H9 (cell line): ENCODE results near the gene KSR1. TPM values are rescaled to one million over a fixed set of nuclear protein-coding genes. Genes with fewer than 3 reads are reported as not detected.

Source experiments
- DNase-seq: peaks from one replicate; pipeline ENCODE4 v3.0.0-alpha.2; 2017
- H2AFZ ChIP-seq: one replicate; pipeline ENCODE4 v1.6.1; 2013; ENCODE audit warnings: mild to moderate bottlenecking, low read length, control low read depth, moderate library complexity
- H2AK5ac ChIP-seq: 2 replicates; pipeline ENCODE4 v1.6.1; 2013; ENCODE audit warnings: low read length, control low read depth, mixed read lengths; ENCODE audit not compliant: insufficient read length
- H2BK120ac ChIP-seq: one replicate; pipeline ENCODE4 v1.6.1; 2013; ENCODE audit warnings: low read depth, mild to moderate bottlenecking, low read length, control low read depth, inconsistent platforms; ENCODE audit not compliant: poor library complexity, severe bottlenecking
- H2BK12ac ChIP-seq: 2 replicates; pipeline ENCODE4 v1.6.1; 2013; ENCODE audit warnings: low read length, control low read depth, mixed read lengths, low read depth; ENCODE audit not compliant: insufficient read length
- H2BK15ac ChIP-seq: 2 replicates; pipeline ENCODE4 v1.6.1; 2013; ENCODE audit warnings: low read depth, low read length, control low read depth
- H2BK20ac ChIP-seq: one replicate; pipeline ENCODE4 v1.6.1; 2013; ENCODE audit warnings: low read depth, mild to moderate bottlenecking, low read length, control low read depth, inconsistent platforms; ENCODE audit not compliant: poor library complexity, severe bottlenecking
- H2BK5ac ChIP-seq: 2 replicates; pipeline ENCODE4 v1.6.1; 2013; ENCODE audit warnings: low read length, control low read depth, mixed read lengths; ENCODE audit not compliant: insufficient read length
- H3K14ac ChIP-seq: 2 replicates; pipeline ENCODE4 v1.6.1; 2013; ENCODE audit warnings: low read length, control low read depth; ENCODE audit not compliant: insufficient read depth
- H3K18ac ChIP-seq: 2 replicates; pipeline ENCODE4 v1.6.1; 2013; ENCODE audit warnings: low read depth, mild to moderate bottlenecking, mixed read lengths, low read length, control low read depth; ENCODE audit not compliant: insufficient read length
- H3K23ac ChIP-seq: 2 replicates; pipeline ENCODE4 v1.6.1; 2013; ENCODE audit warnings: low read length, control low read depth, mixed read lengths, low read depth; ENCODE audit not compliant: insufficient read length
- H3K23me2 ChIP-seq: 2 replicates; pipeline ENCODE4 v1.6.1; 2013; ENCODE audit warnings: low read depth, mild to moderate bottlenecking, mixed read lengths, low read length, control low read depth; ENCODE audit not compliant: insufficient read length, poor library complexity, severe bottlenecking
- H3K27ac ChIP-seq: 2 replicates; pipeline ENCODE4 v1.5.1; 2013; ENCODE audit warnings: low read length, control low read depth, mixed read lengths, low read depth; ENCODE audit not compliant: insufficient read length
- H3K27me3 ChIP-seq: 2 replicates; pipeline ENCODE4 v1.6.1; 2013; ENCODE audit warnings: low read length, control low read depth, inconsistent platforms; ENCODE audit not compliant: insufficient read depth
- H3K4ac ChIP-seq: 2 replicates; pipeline ENCODE4 v1.6.1; 2013; ENCODE audit warnings: low read depth, mild to moderate bottlenecking, control low read depth, inconsistent platforms, low read length, moderate library complexity
- H3K4me1 ChIP-seq: 2 replicates; pipeline ENCODE4 v1.6.1; 2013; ENCODE audit warnings: low read length, control low read depth, inconsistent platforms; ENCODE audit not compliant: insufficient read depth
- H3K4me2 ChIP-seq: 2 replicates; pipeline ENCODE4 v1.6.1; 2013; ENCODE audit warnings: low read length, control low read depth, mixed read lengths; ENCODE audit not compliant: insufficient read length, insufficient read depth
- H3K56ac ChIP-seq: 2 replicates; pipeline ENCODE4 v1.6.1; 2013; ENCODE audit warnings: low read depth, mild to moderate bottlenecking, mixed read lengths, low read length, control low read depth; ENCODE audit not compliant: insufficient read length
- H3K79me1 ChIP-seq: 2 replicates; pipeline ENCODE4 v1.6.1; 2013; ENCODE audit warnings: low read depth, mild to moderate bottlenecking, moderate library complexity, low read length, control low read depth, inconsistent platforms; ENCODE audit not compliant: insufficient read depth, poor library complexity, severe bottlenecking
- H3K79me2 ChIP-seq: 2 replicates; pipeline ENCODE4 v1.6.1; 2013; ENCODE audit warnings: low read length, control low read depth, inconsistent platforms; ENCODE audit not compliant: insufficient read depth
- H3K9ac ChIP-seq: 2 replicates; pipeline ENCODE4 v1.6.1; 2013; ENCODE audit warnings: low read length, control low read depth, mixed read lengths; ENCODE audit not compliant: insufficient read length; ENCODE audit errors: extremely low read depth
- H3K9me3 ChIP-seq: one replicate; pipeline ENCODE4 v1.6.1; 2013; ENCODE audit warnings: low read depth, low read length, inconsistent platforms; ENCODE audit not compliant: control insufficient read depth
- H3T11ph ChIP-seq: one replicate; pipeline ENCODE4 v1.6.1; 2013; ENCODE audit warnings: mild to moderate bottlenecking, low read length, control low read depth, inconsistent platforms
- H4K20me1 ChIP-seq: one replicate; pipeline ENCODE4 v1.6.1; 2013; ENCODE audit not compliant: control insufficient read depth, insufficient read length, insufficient read depth
- H4K5ac ChIP-seq: 2 replicates; pipeline ENCODE4 v1.6.1; 2013; ENCODE audit warnings: low read depth, mild to moderate bottlenecking, mixed read lengths, low read length, control low read depth; ENCODE audit not compliant: insufficient read length
- H4K8ac ChIP-seq: replicated peaks from 2 replicates; pipeline ENCODE4 v1.6.1; 2013; ENCODE audit warnings: low read length, control low read depth, mixed read lengths, low read depth; ENCODE audit not compliant: insufficient read length
- H4K91ac ChIP-seq: 2 replicates; pipeline ENCODE4 v1.6.1; 2013; ENCODE audit warnings: low read depth, mild to moderate bottlenecking, moderate library complexity, mixed read lengths, low read length, control low read depth; ENCODE audit not compliant: insufficient read length
- H3K27ac Mint-ChIP-seq, 3 experiments: 2 replicates in 2 of 3; 3 replicates in 1 of 3; pipeline ENCODE4 v1.8.0; 2020 to 2021; ENCODE audit warnings: mixed read lengths in 3 of 3, mild to moderate bottlenecking in 1 of 3, moderate library complexity in 1 of 3
- H3K27me3 Mint-ChIP-seq: 2 replicates; pipeline ENCODE4 v1.8.0; 2021; ENCODE audit warnings: low read depth, mild to moderate bottlenecking, moderate library complexity, mixed read lengths
- H3K36me3 Mint-ChIP-seq, 3 experiments: 2 replicates in 2 of 3; 3 replicates in 1 of 3; pipeline ENCODE4 v1.8.0; 2020 to 2021; ENCODE audit warnings: low read depth in 3 of 3, mixed read lengths in 3 of 3; ENCODE audit not compliant: insufficient read depth in 1 of 3
- H3K4me1 Mint-ChIP-seq, 2 experiments: 2 replicates each; pipeline ENCODE4 v1.8.0; 2020; ENCODE audit warnings: mixed read lengths in 2 of 2
- H3K4me3 Mint-ChIP-seq, 2 experiments: 2 replicates in 1 of 2; 3 replicates in 1 of 2; pipeline ENCODE4 v1.8.0; 2020 to 2021; ENCODE audit warnings: mild to moderate bottlenecking in 2 of 2, mixed read lengths in 2 of 2, moderate library complexity in 1 of 2
- H3K9me3 Mint-ChIP-seq, 2 experiments: 2 replicates in 1 of 2; 3 replicates in 1 of 2; pipeline ENCODE4 v1.8.0; 2020; ENCODE audit warnings: mild to moderate bottlenecking in 2 of 2, mixed read lengths in 2 of 2, moderate library complexity in 1 of 2
- WGBS: extraction: QIAGEN DNeasy Blood & Tissue Kit; methylation state at CpG from one replicate; pipeline ENCODE4 v1.1.7; 2013; ENCODE audit warnings: missing lambda C conversion rate, low lambda C conversion rate, mixed read lengths; ENCODE audit not compliant: insufficient read length; ENCODE audit errors: extremely low coverage; 5-methylcytosine and 5-hydroxymethylcytosine counted together
- total RNA-seq: library from RNA; stranded (reverse); gene quantifications from 2 replicates; pipeline ENCODE4 v1.2.1, GENCODE V29; 2021
- TF ChIP-seq, protein P1 (sequence below): fragments of 200-600 bp; sonication (generic); conservative IDR thresholded peaks from 3 replicates; pipeline ENCODE4 v1.8.0; 2021; ENCODE audit warnings: antibody characterized with exemption, mild to moderate bottlenecking

The KSR1 gene
- total RNA-seq, 1 experiment from 2014 or later: 44.9 TPM

DNA sequence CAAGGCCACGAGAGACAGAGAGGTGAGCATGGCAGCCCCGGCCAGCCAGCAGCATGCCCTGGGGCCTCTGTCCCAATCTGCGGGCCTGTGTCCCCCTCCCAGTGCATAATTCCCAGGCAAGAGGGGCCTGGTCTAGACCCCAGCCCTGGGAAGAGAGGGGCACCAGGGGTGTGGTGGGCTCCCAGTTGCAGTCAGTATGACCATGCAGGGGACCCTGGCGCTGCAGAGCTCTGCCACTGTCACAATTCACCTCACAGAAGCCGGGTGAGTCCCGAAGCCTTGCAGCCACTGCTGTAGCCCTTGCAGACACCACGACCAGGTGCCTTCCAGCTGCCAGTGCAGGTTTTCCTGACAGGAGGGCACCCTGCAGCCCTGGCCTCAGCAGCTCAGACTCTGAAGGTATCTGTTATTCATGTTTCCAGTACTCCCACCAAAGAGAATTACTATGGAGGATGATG lies 25.8 kb upstream of the KSR1 start:
- Histone ChIP-seq H2AK5ac (no peak overlapping the region), H3K14ac (no peak overlapping the region), H2BK5ac (no peak overlapping the region), H4K8ac (no peak overlapping the region), H3T11ph (no peak overlapping the region), H3K79me2 (no peaks in the 10 kb centered on the region), H3K27ac (no peak overlapping the region), H3K4me1 (no peaks in the 10 kb centered on the region), H2BK20ac (no peak overlapping the region), H3K56ac (no peak overlapping the region), H3K23ac (no peak overlapping the region), H3K27me3 (no peaks in the 10 kb centered on the region), H3K9me3 (no peaks in the 10 kb centered on the region), H2BK12ac (no peak overlapping the region), H2BK120ac (no peak overlapping the region), H3K4ac (no peak overlapping the region), H4K91ac (no peak overlapping the region), H4K20me1 (no peaks in the 10 kb centered on the region), H2AFZ (no peak overlapping the region), H3K23me2 (no peaks in the 10 kb centered on the region), H3K18ac (no peak overlapping the region), H3K4me2 (no peak overlapping the region), H3K79me1 (no peaks in the 10 kb centered on the region), H2BK15ac (no peak overlapping the region), H3K9ac (no peak overlapping the region), H4K5ac (no peak overlapping the region)
- Mint-ChIP-seq H3K27me3 (no peaks in the 10 kb centered on the region), H3K9me3 (peaks cover 0 to 5% of the 10 kb centered on the region in 2 experiments; a peak in 4 of 5 replicates), H3K4me1 (no peaks in the 10 kb centered on the region), H3K4me3 (no peak overlapping the region), H3K36me3 (no peaks in the 10 kb centered on the region; a peak in 1 of 7 replicates), H3K27ac (no peak overlapping the region)
- TF ChIP-seq, protein P1, sequence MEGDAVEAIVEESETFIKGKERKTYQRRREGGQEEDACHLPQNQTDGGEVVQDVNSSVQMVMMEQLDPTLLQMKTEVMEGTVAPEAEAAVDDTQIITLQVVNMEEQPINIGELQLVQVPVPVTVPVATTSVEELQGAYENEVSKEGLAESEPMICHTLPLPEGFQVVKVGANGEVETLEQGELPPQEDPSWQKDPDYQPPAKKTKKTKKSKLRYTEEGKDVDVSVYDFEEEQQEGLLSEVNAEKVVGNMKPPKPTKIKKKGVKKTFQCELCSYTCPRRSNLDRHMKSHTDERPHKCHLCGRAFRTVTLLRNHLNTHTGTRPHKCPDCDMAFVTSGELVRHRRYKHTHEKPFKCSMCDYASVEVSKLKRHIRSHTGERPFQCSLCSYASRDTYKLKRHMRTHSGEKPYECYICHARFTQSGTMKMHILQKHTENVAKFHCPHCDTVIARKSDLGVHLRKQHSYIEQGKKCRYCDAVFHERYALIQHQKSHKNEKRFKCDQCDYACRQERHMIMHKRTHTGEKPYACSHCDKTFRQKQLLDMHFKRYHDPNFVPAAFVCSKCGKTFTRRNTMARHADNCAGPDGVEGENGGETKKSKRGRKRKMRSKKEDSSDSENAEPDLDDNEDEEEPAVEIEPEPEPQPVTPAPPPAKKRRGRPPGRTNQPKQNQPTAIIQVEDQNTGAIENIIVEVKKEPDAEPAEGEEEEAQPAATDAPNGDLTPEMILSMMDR: no peak
- no peak for DNase-seq
- WGBS: no CpG with 5 or more reads among the region's 7 CpGs
